GM23338 (cell line): ENCODE results near the gene ERC2. TPM values are rescaled to one million over a fixed set of nuclear protein-coding genes. Genes with fewer than 3 reads are reported as not detected.

Source experiments
- ATAC-seq: fragments of 200-7000 bp; cut with Tn5 transposase; 3 replicates; pipeline ENCODE4 v1.9.1; 2020
- DNase-seq: peaks from one replicate; pipeline ENCODE4 v3.0.0-alpha.2; 2015; ENCODE audit warnings: low spot score
- H2AFZ ChIP-seq: fragments of 200-600 bp; sonication (generic); 2 replicates; pipeline ENCODE4 v1.8.0; 2016; ENCODE audit warnings: antibody characterized with exemption, mild to moderate bottlenecking, moderate library complexity
- H3F3A ChIP-seq: fragments of 200-600 bp; sonication (generic); replicated peaks from 2 replicates; pipeline ENCODE4 v1.8.0; 2017; ENCODE audit warnings: antibody characterized with exemption, mixed run types, low read depth
- H3K27ac ChIP-seq: fragments of 200-600 bp; sonication (generic); 2 replicates; pipeline ENCODE4 v1.6.1; 2016; ENCODE audit warnings: low read depth
- H3K27me3 ChIP-seq: fragments of 200-600 bp; sonication (generic); 2 replicates; pipeline ENCODE4 v1.8.0; 2016; ENCODE audit warnings: mild to moderate bottlenecking, mixed run types, moderate library complexity; ENCODE audit not compliant: insufficient read depth
- H3K36me3 ChIP-seq: fragments of 200-600 bp; sonication (generic); 2 replicates; pipeline ENCODE4 v1.8.0; 2016; ENCODE audit warnings: mild to moderate bottlenecking; ENCODE audit not compliant: insufficient read depth
- H3K4me1 ChIP-seq: fragments of 200-600 bp; sonication (generic); 2 replicates; pipeline ENCODE4 v1.8.0; 2016; ENCODE audit warnings: mild to moderate bottlenecking, moderate library complexity; ENCODE audit not compliant: insufficient read depth
- H3K4me2 ChIP-seq: fragments of 200-600 bp; sonication (generic); 2 replicates; pipeline ENCODE4 v1.7.1; 2017; ENCODE audit warnings: mixed run types
- H3K4me3 ChIP-seq: fragments of 200-600 bp; sonication (generic); 2 replicates; pipeline ENCODE4 v1.6.1; 2016; ENCODE audit warnings: mixed run types
- H3K79me2 ChIP-seq: fragments of 200-600 bp; sonication (generic); replicated peaks from 2 replicates; pipeline ENCODE4 v1.8.0; 2017; ENCODE audit warnings: mild to moderate bottlenecking; ENCODE audit not compliant: insufficient read depth
- H3K9me2 ChIP-seq: fragments of 200-600 bp; sonication (generic); 2 replicates; pipeline ENCODE4 v1.8.0; 2017; ENCODE audit not compliant: insufficient read depth
- H4K20me1 ChIP-seq: fragments of 200-600 bp; sonication (generic); replicated peaks from 2 replicates; pipeline ENCODE4 v1.8.0; 2017; ENCODE audit warnings: mild to moderate bottlenecking; ENCODE audit not compliant: insufficient read depth
- H3K27ac Mint-ChIP-seq: 2 replicates; pipeline ENCODE4 v1.8.0; 2020; ENCODE audit warnings: inconsistent platforms, mild to moderate bottlenecking, moderate library complexity, mixed read lengths
- H3K27me3 Mint-ChIP-seq: 3 replicates; pipeline ENCODE4 v1.8.0; 2022; ENCODE audit warnings: low read depth, mild to moderate bottlenecking, moderate library complexity, mixed read lengths, inconsistent platforms; ENCODE audit not compliant: insufficient read depth, poor library complexity
- H3K36me3 Mint-ChIP-seq: 3 replicates; pipeline ENCODE4 v1.8.0; 2021; ENCODE audit warnings: low read depth, mild to moderate bottlenecking, inconsistent platforms, moderate library complexity, mixed read lengths
- H3K4me1 Mint-ChIP-seq: 3 replicates; pipeline ENCODE4 v1.8.0; 2020; ENCODE audit warnings: mild to moderate bottlenecking, inconsistent platforms, mixed read lengths
- H3K4me3 Mint-ChIP-seq: 3 replicates; pipeline ENCODE4 v1.8.0; 2021; ENCODE audit warnings: moderate library complexity, mild to moderate bottlenecking, inconsistent platforms, mixed read lengths
- H3K9me3 Mint-ChIP-seq: 3 replicates; pipeline ENCODE4 v1.8.0; 2020; ENCODE audit warnings: moderate library complexity, mild to moderate bottlenecking, inconsistent platforms, mixed read lengths
- CTCF ChIP-seq, 2 experiments: fragments of 200-600 bp in 1 of 2; sonication (generic) in 1 of 2; conservative IDR thresholded peaks; 2 replicates each; pipeline versions ENCODE4 v1.5.1 to v1.6.1; 2016 to 2017; ENCODE audit warnings: antibody characterized with exemption in 2 of 2, low read depth in 2 of 2, mild to moderate bottlenecking in 2 of 2, moderate library complexity in 1 of 2
- ETS1 ChIP-seq: IDR thresholded peaks from 2 replicates; pipeline ENCODE4 v1.6.1; 2016; ENCODE audit warnings: antibody characterized with exemption
- EZH2 ChIP-seq: fragments of 200-600 bp; sonication (generic); IDR thresholded peaks from one replicate; pipeline ENCODE4 v1.8.0; 2017; ENCODE audit warnings: antibody characterized with exemption, mild to moderate bottlenecking, low read depth; ENCODE audit not compliant: unreplicated experiment
- NANOG ChIP-seq: IDR thresholded peaks from 2 replicates; pipeline ENCODE4 v1.6.1; 2016; ENCODE audit warnings: antibody characterized with exemption, borderline replicate concordance
- POLR2AphosphoS5 ChIP-seq: IDR thresholded peaks from 2 replicates; pipeline ENCODE4 v1.6.1; 2016; ENCODE audit warnings: antibody characterized with exemption, low read depth
- REST ChIP-seq: IDR thresholded peaks from one replicate; pipeline ENCODE4 v1.6.1; 2018; ENCODE audit warnings: antibody characterized with exemption; ENCODE audit not compliant: unreplicated experiment
- STAT1 ChIP-seq: IDR thresholded peaks from one replicate; pipeline ENCODE4 v1.6.1; 2016; ENCODE audit warnings: antibody characterized with exemption; ENCODE audit not compliant: unreplicated experiment
- ZNF331 ChIP-seq: fragments of 250-450 bp; sonication (Bioruptor Pico); IDR thresholded peaks from 2 replicates; pipeline ENCODE4 v1.5.0; 2020; ENCODE audit warnings: low read depth, mild to moderate bottlenecking, moderate library complexity
- polyA plus RNA-seq: library from polyadenylated mRNA; unstranded; fragments of >200 nt; fragmentation: Nextera tagmentation; extraction: Ambion mirVana; gene quantifications from 2 replicates; pipeline ENCODE4 v1.2.1, GENCODE V29; 2016
- total RNA-seq: library from RNA; depleted of rRNA; stranded (reverse); fragments of >200 nt; shearing (Covaris generic); gene quantifications from 2 replicates; pipeline ENCODE4 v1.2.3, GENCODE V29; 2014

Gene ERC2
- total and polyA plus RNA-seq, 2 experiments from 2014 or later = 11.8 to 13.7 TPM

DNA sequence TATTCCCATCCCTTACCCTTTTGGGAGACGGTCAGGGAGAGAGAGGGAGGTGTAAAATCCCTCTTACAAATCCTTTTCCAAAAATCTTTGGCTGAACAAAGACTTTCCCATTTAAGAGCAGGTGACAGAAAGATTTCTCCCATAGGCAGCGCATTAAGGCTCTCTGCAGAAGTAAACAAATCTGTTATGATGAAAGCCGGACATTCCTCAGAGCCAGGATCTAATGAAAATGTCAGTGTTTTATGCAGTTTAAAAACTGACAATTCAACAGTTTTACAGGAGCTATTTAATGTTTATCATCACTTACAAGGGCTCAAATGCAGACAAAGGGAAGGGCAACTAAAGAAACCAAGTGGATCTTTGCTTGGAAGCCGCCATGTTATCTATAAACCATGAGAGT lies 872.8 kb downstream of the ERC2 start (continued):
- TF ChIP-seq CTCF (conservative IDR thresholded peaks at IDR 0.05; ENCODE audit: low read depth in 2 of 2) (no peak), NANOG (no peak), EZH2 (no peak), POLR2AphosphoS5 (no peak), STAT1 (no peak), ETS1 (no peak)

DNA sequence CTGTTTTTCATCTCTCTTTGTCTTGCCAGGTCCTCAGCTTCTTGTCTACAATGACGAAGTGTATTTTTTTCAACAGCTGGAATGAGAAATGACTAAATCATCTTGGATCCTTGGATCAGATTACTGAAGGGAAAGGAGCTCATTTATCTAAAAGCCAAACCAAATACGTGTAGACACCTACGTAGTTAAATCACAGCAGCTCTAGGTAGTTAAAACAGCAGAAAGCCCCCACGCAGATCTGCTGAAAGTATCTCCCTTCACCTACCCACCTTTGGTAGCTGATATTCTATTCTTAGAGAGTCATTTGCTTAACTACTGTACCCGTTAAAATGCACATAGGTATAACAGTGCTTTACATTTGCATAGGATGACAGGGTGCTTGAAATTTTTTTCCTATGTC lies 875.7 kb downstream of the ERC2 start:
- no peaks in the 10 kb centered on the region; the same call in 1 of the 2 replicates for H3F3A ChIP-seq
- DNase-seq (no peak), ATAC-seq (peak; percentile 49)
- H3K9me2 ChIP-seq = peaks cover 12% of the 10 kb centered on the region
- TF ChIP-seq ZNF331 (no peak), NANOG (peak; percentile 49; the same call in 1 of the 2 replicates), REST (no peak)
- H4K20me1 ChIP-seq = no peaks in the 10 kb centered on the region
- H2AFZ ChIP-seq = no peak overlapping the region
- H3K79me2 ChIP-seq = no peaks in the 10 kb centered on the region
- Mint-ChIP-seq H3K9me3 (peaks cover 3% of the 10 kb centered on the region; the same call in 1 of the 3 replicates), H3K27me3 (peaks cover 4% of the 10 kb centered on the region), H3K4me3 (no peak overlapping the region), H3K36me3 (peaks cover 3% of the 10 kb centered on the region; the same call in 1 of the 3 replicates), H3K27ac (peak overlapping the region; percentile 30; the same call in 1 of the 2 replicates), H3K4me1 (peaks cover 56% of the 10 kb centered on the region)
- peak overlapping the region; percentile 21; the same call in 1 of the 2 replicates for H3K4me3 ChIP-seq
- H3K27ac ChIP-seq = peak overlapping the region; percentile 63
- peaks cover 43% of the 10 kb centered on the region for H3K4me1 ChIP-seq
- peak overlapping the region; percentile 41 for H3K4me2 ChIP-seq
- no peaks in the 10 kb centered on the region for H3K27me3 ChIP-seq
- H3K36me3 ChIP-seq = no peaks in the 10 kb centered on the region
